HL-60 (cell line): ENCODE measurements around the gene ACTR5.

Source experiments
- CTCF ChIP-seq: IDR thresholded peaks from one replicate; pipeline ENCODE4 v1.5.1; 2011; ENCODE audit warnings: low read length, control low read depth, inconsistent platforms; ENCODE audit not compliant: insufficient read depth
- GABPA ChIP-seq: IDR thresholded peaks from 2 replicates; pipeline ENCODE4 v1.6.1; 2012; ENCODE audit warnings: low read depth
- POLR2AphosphoS5 ChIP-seq: IDR thresholded peaks from 2 replicates; pipeline ENCODE4 v1.6.1; 2012; ENCODE audit warnings: low read depth
- REST ChIP-seq: IDR thresholded peaks from 2 replicates; pipeline ENCODE4 v1.6.1; 2012; ENCODE audit warnings: low read depth; ENCODE audit not compliant: insufficient replicate concordance
- SPI1 ChIP-seq: IDR thresholded peaks from 2 replicates; pipeline ENCODE4 v1.6.1; 2012; ENCODE audit warnings: low read depth, mild to moderate bottlenecking, borderline replicate concordance

DNA sequence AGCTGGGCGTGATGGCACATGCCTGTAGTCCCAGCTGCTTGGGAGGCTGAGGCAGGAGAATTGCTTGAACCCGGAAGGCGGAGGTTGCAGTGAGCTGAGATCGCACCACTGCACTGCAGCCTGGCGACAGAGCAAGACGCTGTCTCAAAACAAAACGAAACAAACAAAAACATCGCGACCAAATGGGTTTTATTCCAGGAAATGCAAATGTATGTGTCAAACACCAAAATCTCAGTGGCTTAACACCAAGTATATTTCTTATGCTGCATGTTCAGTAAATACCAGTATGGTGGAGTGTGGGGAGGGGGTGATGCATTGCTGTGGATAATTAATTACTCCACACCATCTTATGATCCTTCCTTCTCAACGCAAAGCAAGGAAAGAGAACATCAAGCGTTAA is 28.1 kb downstream of the ACTR5 start:
- TF ChIP-seq CTCF: no peak
- TF ChIP-seq POLR2AphosphoS5: no peak
- no peak for TF ChIP-seq REST
- TF ChIP-seq SPI1: no peak
- no peak for TF ChIP-seq GABPA
